Erythroblast (primary cell): ENCODE results near the gene RPL6.
"Not testable (repeated sequence)": the region's sequence is repeated elsewhere in the genome, so short reads cannot be mapped to it uniquely, and the experiment has no call there.

Experiments
- DNase-seq, 2 experiments: peaks; one replicate each; lab custom pipeline; 2025; lab: John Stamatoyannopoulos, UW
- GATA1 ChIP-seq: IDR thresholded peaks from 2 replicates; pipeline ENCODE4 v1.6.1; 2011; ENCODE audit warnings: low read depth, mild to moderate bottlenecking, control low read depth, low read length, moderate library complexity
- POLR2A ChIP-seq: IDR thresholded peaks from 2 replicates; pipeline ENCODE4 v1.6.1; 2011; ENCODE audit warnings: mild to moderate bottlenecking, low read length

RPL6 gene

DNA sequence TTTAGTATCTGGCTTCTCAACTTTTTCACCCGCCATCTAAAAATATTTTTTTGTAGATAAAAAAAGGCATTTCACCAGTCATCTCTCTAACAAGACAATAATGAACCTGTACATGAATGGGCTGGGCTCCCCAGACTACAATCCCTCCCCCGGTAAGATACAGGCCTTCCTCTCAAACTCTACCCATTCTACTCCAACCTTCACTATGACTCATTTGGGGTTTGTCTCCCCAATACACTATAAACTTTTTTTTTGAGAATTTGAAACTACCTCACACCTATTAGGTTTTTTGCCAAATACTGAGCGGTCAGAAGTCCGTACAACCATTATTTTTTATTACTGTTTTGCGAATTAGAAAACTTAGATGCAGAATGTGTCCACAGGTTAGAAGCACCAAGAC lies 784 bp downstream of the RPL6 start:
- DNase-seq = peak; percentile 47 to 62

GRCh38 chr12:112407683-112408082 lies 1.7 kb downstream of the RPL6 start:
- DNase-seq = not testable (repeated sequence)

More for the DNA sequence above, 784 bp downstream of the RPL6 start:
- no peak for TF ChIP-seq POLR2A
- no peak for TF ChIP-seq GATA1

DNA sequence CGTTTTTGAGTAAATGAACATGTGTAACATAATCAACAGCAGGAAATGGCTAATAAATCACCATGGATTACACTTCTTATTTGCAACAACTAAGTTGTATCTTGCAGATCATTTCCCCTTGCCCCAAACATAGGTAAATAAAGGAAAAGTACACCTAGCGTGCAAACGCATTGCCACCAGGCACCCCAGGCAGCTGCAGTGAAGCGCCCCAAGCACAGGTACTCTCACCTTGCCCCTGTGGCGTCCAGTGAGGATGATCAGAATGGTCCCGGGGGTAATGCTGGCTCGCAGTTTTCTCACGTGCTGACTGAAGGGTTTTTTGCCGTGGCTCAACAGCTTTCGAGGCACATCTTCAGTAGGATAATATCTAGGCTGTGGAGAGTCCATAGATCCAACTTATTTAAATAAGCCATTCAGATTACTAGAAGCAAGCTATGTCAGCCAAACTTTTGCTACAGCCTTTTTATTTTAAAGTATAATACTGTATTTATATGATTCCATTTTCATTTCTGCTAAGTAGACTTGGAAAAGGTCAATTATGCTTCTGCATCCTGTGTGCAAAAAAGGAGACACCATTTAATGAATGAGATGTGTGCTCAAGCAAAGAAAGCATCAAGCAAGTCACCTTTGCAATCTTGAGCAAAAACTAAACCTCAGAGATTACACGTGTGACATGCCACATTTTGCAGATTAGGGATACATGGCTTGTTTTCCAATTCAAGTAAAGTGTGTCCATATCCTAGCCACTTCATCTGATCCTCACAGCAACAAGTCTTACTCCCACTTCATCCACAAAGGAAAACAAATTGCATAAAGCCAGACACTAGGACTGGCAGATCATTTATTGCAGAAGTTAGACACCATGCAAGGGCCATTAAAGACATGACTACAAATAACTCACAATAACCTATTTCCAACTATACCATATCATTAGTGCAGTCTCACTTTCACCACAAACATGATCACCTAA lies 2.6 kb downstream of the RPL6 start:
- TF ChIP-seq GATA1 (no peak), POLR2A (no peak)
- DNase-seq = no peak

GRCh38 chr12:112401903-112402498 lies 7.4 kb downstream of the RPL6 start:
- no peak for DNase-seq
- no peak for TF ChIP-seq POLR2A
- TF ChIP-seq GATA1 = no peak

GRCh38 chr12:112401054-112401453 lies 8.4 kb downstream of the RPL6 start:
- TF ChIP-seq POLR2A (no peak), GATA1 (no peak)
- no peak for DNase-seq

GRCh38 chr12:112393328-112393727 lies 16.1 kb downstream of the RPL6 start:
- DNase-seq = no peak
- TF ChIP-seq POLR2A (no peak), GATA1 (no peak)

DNA sequence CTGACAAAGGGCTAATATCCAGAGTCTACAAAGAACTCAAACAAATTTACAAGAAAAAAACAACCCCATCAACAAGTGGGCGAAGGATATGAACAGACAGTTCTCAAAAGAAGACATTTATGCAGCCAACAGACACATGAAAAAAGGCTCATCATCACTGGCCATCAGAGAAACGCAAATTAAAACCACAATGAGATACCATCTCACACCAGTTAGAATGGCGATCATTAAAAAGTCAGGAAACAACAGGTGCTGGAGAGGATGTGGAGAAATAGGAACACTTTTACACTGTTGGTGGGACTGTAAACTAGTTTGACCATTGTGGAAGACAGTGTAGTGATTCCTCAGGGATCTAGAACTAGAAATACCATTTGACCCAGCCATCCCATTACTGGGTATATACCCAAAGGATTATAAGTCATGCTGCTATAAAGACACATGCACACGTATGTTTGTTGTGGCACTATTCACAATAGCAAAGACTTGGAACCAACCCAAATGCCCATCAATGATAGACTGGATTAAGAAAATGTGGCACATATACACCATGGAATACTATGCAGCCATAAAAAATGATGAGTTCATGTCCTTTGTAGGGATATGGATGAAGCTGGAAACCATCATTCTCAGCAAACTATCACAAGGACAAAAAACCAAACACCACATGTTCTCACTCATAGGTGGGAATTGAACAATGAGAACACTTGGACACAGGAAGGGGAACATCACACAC lies 19.3 kb downstream of the RPL6 start:
- not testable (repeated sequence) for DNase-seq

GRCh38 chr12:112389228-112389627 lies 20.2 kb downstream of the RPL6 start:
- no peak for DNase-seq
- TF ChIP-seq POLR2A (no peak), GATA1 (no peak)

DNA sequence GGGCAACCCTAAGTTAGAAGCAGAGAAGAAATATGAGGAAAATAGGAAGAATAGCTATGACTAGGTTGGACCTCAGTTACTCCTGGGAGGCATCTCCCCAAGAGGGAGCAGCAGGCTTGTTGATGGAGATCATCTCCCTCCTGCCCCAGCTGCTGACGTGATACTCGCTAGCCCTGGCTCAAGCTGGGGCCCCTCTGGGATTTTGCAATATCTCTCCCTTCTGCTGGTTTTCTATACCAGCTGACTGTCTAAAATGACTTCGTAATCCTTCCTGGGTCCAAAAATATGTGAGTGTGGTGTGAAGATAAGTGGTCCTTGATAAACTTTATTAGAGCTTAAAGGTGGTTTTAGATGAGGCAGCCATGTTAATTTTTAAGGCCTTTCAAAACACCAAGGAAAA lies 22.7 kb downstream of the RPL6 start:
- TF ChIP-seq GATA1 = no peak
- peak; percentile 53 for TF ChIP-seq POLR2A
- peak; percentile 95 to 97 for DNase-seq

DNA sequence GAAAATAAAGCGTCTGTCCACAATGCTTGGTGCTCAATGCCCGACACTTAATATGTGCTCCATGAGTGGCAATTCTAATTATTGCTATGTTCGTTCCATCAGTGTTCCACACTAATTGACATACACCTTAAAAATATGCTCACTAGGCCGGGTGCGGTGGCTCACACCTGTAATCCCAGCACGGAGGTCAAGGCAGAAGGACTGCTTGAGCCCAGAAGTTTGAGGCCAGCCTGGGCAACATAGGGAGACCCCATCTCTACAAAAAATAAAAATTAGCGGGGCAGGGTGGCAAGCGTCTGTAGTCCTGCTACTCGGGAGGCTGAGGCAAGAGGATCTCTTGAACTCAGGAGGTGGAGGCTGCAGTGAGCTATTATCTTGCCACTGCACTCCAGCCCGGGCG lies 26.5 kb downstream of the RPL6 start:
- DNase-seq = no peak
- TF ChIP-seq GATA1 (no peak), POLR2A (no peak)

DNA sequence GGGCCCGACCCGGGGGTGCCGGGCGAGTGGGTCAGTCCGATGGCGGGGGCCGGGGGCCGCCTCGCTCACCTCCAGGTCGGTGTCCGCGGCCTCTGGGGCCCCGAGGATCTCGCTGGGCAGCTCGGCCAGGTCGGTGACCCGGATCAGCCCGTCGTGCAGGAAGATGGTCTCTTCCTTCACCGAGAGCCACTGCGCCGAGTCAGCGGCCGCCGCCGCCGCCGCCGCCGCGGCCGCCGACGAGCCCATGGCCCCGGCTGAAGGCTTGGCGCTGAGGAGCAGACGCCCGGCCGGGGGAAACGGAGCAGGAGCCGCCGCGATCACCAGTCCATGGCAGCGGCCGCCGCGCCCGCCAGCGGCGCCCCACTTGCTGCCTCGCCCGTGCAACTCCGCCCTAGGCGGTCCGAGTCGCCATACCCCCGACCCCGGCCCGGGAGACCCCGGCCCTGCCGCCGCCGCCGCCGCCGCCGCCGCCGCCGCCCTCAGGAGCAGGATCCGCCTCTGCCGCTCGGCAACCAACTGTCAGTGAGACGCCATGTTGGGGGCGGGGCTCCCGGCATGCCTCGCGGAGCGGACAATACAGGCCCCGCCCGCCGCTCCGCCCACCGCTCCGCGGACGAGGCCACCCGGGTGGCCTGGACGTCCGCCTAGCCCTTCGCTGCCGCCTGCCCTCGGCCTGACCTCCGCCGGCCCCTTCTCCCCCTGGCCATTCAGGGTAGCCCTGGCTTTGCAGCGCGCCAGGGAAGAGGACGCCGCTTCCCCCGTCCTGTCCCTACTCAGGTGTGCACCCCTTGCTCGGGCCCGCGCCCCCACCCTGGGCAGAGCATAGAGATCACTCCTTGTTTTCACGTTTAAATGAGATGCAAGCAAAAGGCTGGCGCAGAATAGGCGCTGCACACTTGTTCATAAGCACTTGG lies 27.3 kb downstream of the RPL6 start, which contains the start of gene HECTD4:
TSS of gene HECTD4 (minus strand) at position 549 of the 914 bp plus-strand sequence. CDS start at position 246, 303 bp downstream.
- TF ChIP-seq POLR2A (peak; percentile 90), GATA1 (no peak)
- peak; percentile 93 to 96 for DNase-seq

DNA sequence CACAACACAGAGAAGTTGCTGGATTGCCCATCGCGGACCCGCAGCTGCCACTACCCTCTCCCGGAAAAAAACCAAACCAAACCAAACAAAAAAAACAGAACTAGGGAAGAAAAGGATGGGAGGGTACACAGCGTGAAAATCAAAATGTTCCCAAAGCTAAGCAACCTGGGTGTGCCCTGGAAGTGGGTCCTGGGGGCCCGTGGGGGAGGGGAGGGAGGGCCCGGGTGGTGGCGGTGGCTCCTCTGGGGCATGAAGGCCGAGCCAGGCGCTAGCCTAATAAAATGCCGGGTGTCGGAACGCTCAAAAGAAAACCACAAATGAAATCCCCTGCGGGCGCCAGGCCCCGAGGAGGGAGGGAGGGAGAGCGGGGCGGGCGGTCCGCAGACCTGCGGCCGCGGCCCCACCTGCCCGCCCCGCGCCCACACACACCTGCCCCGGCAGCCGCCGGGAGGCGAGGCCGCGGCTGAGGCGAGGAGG lies 28.0 kb downstream of the RPL6 start:
- peak; percentile 58 to 73 for DNase-seq
- no peak for TF ChIP-seq POLR2A
- no peak for TF ChIP-seq GATA1

DNA sequence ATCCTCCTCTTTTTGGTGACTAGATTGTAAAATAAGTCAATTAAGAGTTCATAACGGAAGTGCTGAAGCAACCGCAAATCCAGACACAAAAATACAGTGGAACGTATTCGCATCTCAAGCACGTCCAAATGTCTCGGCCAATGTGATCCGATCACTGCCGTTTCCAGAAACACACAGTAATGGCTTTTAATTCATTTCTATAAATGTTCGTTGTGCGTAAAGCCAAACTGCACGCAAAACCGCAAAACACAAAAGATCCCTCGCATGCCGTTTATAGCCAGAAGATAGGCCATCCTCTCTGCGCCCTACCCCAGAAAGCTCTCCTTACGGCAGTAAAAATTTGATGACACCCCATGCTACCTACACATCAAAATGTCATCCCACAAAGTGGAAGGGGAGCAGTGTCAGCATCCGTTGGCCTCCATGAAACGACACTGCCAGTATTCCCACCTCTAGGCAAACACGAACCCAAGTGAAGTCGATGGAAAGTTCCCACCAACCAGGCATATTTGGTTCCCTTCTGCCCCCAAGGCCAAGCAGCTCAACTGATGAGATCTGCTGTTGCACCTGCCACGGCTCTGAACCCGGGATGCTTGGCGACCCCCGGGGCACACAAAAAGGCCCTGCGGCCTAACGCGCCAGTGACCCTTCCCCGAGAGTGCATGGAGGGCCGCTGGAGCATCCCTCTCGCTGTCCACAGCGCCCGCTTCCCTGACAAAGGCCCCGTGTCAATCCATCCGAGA lies 28.6 kb downstream of the RPL6 start:
- DNase-seq = peak in 1 of 2 experiments; percentile 52
- TF ChIP-seq POLR2A = no peak
- TF ChIP-seq GATA1 = no peak
